ENCODE measurements around the gene TUBB. TPM values are rescaled to one million over a fixed set of nuclear protein-coding genes. Genes with fewer than 3 reads are reported as not detected.
A peak's percentile ranks its signal among the peaks of the same experiment; 100 is the strongest.
"Not testable (repeated sequence)": the region's sequence is repeated elsewhere in the genome, so short reads cannot be mapped to it uniquely, and the experiment has no call there.

The TUBB gene
- polyA plus RNA-seq, 1 of the 3 experiments (the other 2 are of a cell fraction) = 1,037 TPM

DNA sequence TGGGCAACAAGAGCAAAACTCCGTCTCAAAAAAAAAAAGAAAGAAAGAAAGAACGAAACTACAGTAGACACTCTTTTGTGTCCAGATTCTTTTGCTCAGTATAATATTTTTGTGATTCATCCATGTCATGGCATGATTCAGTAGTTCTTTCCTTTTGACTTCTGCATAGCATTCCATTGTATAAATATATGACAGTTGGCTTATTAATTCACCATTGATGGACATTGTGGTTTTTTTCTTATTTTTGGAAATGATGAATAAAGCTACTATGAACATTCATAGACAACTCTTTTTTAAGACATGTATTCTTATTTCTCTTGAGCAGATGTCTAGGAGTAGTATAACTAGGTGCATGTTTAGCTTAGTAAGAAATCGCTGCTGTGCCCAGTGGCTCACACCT is 34.5 kb downstream of the TUBB start:
- Histone ChIP-seq H2AFZ (ENCODE audit: low read depth) (no peak overlapping the region), H3K79me2 (ENCODE audit: insufficient read depth) (no peaks in the 10 kb centered on the region), H4K20me1 (ENCODE audit: insufficient read depth) (no peaks in the 10 kb centered on the region), H3K9me2 (no peaks in the 10 kb centered on the region), H3K4me3 (ENCODE audit: low read depth in 2 of 2, low read length in 1 of 2) (no peak overlapping the region), H3F3A (replicated peaks; ENCODE audit: insufficient read depth) (peaks cover 37% of the 10 kb centered on the region), H3K27ac (ENCODE audit: low read depth in 2 of 2, low read length in 1 of 2) (peak overlapping the region in 1 of 2 experiments; percentile 100; a peak in 2 of 4 replicates), H3K36me3 (replicated peaks in 1 of 2; ENCODE audit: control insufficient read depth in 1 of 2, insufficient read depth in 2 of 2, low read length in 1 of 2) (no peaks in the 10 kb centered on the region), H3K27me3 (ENCODE audit: insufficient read depth) (no peaks in the 10 kb centered on the region), H3K4me1 (ENCODE audit: control insufficient read depth in 1 of 2, insufficient read depth in 2 of 2, low read depth in 1 of 2, low read length in 1 of 2) (peaks cover 12 to 26% of the 10 kb centered on the region in 2 experiments; a peak in 3 of 4 replicates), H3K4me2 (no peak overlapping the region), H3K9ac (0 out of 2 replicates have a peak overlapping the region, but pooled peaks have one; percentile 11), H3K9me3 (no peaks in the 10 kb centered on the region)
- POLR2A ChIA-PET = no interaction called here
- 66% methylated on average over 3 of the region's 3 CpGs for WGBS (ENCODE audit: low lambda C conversion rate)
- TF ChIP-seq EP300 (IDR thresholded peaks at IDR 0.05; ENCODE audit: borderline replicate concordance in 1 of 2, low read depth in 1 of 2, low read length in 1 of 2) (peak in 1 of 2 experiments; percentile 48; a peak in 1 of 4 replicates), MEF2A (IDR thresholded peaks at IDR 0.05; ENCODE audit: borderline replicate concordance, low read depth) (peak; percentile 64; the same call in 1 of the 2 replicates), JUND (IDR thresholded peaks at IDR 0.05) (peak; percentile 39), POLR2AphosphoS5 (IDR thresholded peaks at IDR 0.05; ENCODE audit: low read depth, low read length) (no peak; the same call in 1 of the 2 replicates), NFIC (IDR thresholded peaks at IDR 0.05; ENCODE audit: borderline replicate concordance) (peak; percentile 36; the same call in 1 of the 2 replicates), FOSL2 (IDR thresholded peaks at IDR 0.05; ENCODE audit: borderline replicate concordance, low read depth) (peak; percentile 62), GATA2 (CRISPR knock-in tag; IDR thresholded peaks at IDR 0.05) (no peak), ELF1 (IDR thresholded peaks at IDR 0.05) (no peak), RXRA (IDR thresholded peaks at IDR 0.05; ENCODE audit: borderline replicate concordance, low read depth) (no peak), TCF12 (IDR thresholded peaks at IDR 0.05) (peak; percentile 74)
- TF ChIP-seq, protein P1, sequence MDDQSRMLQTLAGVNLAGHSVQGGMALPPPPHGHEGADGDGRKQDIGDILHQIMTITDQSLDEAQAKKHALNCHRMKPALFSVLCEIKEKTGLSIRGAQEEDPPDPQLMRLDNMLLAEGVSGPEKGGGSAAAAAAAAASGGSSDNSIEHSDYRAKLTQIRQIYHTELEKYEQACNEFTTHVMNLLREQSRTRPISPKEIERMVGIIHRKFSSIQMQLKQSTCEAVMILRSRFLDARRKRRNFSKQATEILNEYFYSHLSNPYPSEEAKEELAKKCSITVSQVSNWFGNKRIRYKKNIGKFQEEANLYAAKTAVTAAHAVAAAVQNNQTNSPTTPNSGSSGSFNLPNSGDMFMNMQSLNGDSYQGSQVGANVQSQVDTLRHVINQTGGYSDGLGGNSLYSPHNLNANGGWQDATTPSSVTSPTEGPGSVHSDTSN (IDR thresholded peaks at IDR 0.05) = peak; percentile 65; the same call in 1 of the 2 replicates
- no peak for DNase-seq
- CTCF ChIA-PET = interaction anchor here (0.6 to 1.5 kb wide), 3 partner anchors 9 to 52 kb away, joined by 3 to 5 read pairs (median 3); no protein-coding TSS in a partner anchor

DNA sequence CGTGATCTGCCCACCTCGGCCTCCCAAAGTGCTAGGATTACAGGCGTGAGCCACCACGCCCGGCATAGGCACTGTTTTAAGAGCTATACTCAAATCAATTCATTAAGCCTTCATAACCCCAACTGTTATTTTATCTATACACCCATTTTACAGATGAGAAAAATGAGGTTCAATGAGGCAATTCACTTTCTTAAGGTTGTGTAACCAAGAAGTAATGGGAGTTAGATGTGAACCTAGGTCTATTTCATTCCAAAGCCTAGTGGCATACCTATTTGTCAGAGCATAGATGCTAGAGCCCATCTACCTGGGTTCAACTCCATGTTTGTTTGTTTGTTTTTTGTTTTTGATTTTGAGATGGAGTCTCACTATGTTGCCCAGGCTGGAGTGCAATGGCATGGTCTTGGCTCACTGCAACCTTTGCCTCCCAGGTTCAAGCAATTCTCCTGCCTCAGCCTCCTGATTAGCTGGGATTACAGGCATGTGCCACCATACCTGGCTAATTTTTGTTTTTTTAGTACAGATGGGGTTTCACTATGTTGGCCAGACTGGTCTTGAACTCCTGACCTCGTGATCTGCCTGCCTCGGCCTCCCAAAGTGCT is 36.4 kb downstream of the TUBB start:
- H2AFZ ChIP-seq (ENCODE audit: low read depth); H3K79me2 ChIP-seq (ENCODE audit: insufficient read depth); H3K27ac ChIP-seq (ENCODE audit: low read depth in 2 of 2, low read length in 1 of 2); H3K36me3 ChIP-seq (replicated peaks in 1 of 2; ENCODE audit: control insufficient read depth in 1 of 2, insufficient read depth in 2 of 2, low read length in 1 of 2); H3K9me3 ChIP-seq; H3K9me2 ChIP-seq; H3K4me2 ChIP-seq; POLR2A ChIA-PET; CTCF ChIA-PET; H3K4me3 ChIP-seq (ENCODE audit: low read depth in 2 of 2, low read length in 1 of 2); H3K27me3 ChIP-seq (ENCODE audit: insufficient read depth); DNase-seq; H3K9ac ChIP-seq; H4K20me1 ChIP-seq (ENCODE audit: insufficient read depth): not testable (repeated sequence)
- Histone ChIP-seq H3F3A (replicated peaks; ENCODE audit: insufficient read depth) (peaks cover 46% of the 10 kb centered on the region), H3K4me1 (ENCODE audit: control insufficient read depth in 1 of 2, insufficient read depth in 2 of 2, low read depth in 1 of 2, low read length in 1 of 2) (peaks cover 12 to 24% of the 10 kb centered on the region in 2 experiments; a peak in 3 of 4 replicates)
- 95% methylated on average over 7 of the region's 7 CpGs for WGBS (ENCODE audit: low lambda C conversion rate)
